HG03521 (cell line): Measurements from ENCODE around the gene SPG21.
A peak's percentile ranks its signal among the peaks of the same experiment; 100 is the strongest.
"Not testable (repeated sequence)": the region's sequence is repeated elsewhere in the genome, so short reads cannot be mapped to it uniquely, and the experiment has no call there.

Experiments
- ATAC-seq: cut with Tn5 transposase; IDR thresholded peaks from one replicate; pipeline ENCODE4 v1.9.1; 2021; ENCODE audit warnings: mild to moderate bottlenecking, moderate library complexity; ENCODE audit not compliant: unreplicated experiment

Gene SPG21, protein sequence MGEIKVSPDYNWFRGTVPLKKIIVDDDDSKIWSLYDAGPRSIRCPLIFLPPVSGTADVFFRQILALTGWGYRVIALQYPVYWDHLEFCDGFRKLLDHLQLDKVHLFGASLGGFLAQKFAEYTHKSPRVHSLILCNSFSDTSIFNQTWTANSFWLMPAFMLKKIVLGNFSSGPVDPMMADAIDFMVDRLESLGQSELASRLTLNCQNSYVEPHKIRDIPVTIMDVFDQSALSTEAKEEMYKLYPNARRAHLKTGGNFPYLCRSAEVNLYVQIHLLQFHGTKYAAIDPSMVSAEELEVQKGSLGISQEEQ

DNA sequence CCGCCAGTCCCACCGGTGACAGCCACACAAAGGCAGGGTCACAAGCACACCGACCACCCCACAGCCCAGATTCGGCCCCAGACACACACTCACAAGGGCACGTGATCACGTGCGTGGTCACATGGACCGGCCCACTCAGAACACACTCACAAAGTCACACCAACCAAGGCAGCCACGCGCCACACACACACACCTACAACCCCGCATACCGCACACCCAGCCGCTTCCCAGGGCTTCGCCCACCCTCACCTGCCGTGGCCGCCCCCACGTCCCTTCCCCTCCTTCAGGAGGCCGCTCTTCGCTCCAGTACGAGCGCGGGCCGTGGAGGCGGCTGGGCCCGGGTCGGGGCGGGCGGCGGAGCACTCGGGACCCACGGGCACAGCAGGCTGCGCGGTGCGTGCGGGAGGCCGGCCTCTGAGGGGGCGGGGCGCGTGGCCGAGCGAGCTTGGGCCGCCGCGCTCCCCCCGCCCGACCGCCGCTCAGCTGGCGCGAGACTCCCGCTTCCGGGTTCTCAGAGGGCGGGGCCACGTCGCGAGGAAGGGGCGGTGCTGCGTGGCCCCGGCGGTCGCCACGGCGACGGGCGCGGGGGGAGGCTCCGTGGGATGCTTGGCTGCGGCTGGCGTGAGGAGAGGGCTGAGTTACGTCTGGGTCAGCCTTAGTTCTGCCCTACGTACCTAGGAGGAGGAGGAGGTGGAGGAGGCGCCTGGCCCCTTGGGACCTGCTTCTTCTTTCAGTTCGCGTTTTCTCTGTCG lies at the start of gene SPG21:
Gene SPG21 (minus strand): TSS at position 499 of the 752 bp plus-strand sequence. CDS start 6,345 bp downstream, outside the sequence.
- ATAC-seq: peak; percentile 97

DNA sequence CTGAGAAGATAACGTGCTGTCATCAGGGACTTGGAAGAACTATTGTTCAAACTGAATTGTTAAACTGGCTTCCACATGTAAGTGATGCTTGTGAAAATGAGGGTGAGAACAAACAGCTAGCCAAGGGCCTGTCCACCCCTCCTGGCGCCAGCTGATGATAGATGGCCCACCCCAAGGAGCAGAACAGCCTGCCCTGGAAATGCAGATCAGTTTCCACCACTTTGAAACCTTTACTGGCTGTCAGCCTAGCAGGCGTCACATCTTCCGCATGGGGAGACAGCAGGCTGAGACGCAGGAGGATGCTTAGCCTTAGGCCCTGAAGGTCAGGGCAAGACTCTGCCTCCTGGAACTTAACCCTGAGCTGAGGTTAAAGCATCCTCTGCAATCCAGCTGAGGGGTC lies 49.1 kb upstream of the SPG21 start:
- ATAC-seq: no peak

DNA sequence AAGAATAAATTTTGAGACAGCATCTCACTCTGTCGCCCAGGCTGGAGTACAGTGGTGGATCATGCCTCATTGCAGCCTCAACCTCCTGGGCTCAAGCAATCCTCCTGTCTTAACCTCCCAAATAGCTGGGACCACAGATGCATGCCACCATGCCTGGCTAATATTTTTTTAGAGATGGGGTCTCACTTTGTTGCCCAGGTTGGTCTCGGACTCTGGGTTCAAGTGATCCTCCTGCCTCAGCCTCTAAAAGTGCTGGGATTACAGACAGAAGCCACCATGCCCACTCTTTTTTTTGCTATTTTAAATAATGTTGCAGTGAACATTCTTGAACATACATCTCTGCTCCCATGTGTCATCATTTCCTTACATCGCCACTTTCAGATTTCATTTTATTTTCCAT lies 48.7 kb upstream of the SPG21 start:
- ATAC-seq: no peak

DNA sequence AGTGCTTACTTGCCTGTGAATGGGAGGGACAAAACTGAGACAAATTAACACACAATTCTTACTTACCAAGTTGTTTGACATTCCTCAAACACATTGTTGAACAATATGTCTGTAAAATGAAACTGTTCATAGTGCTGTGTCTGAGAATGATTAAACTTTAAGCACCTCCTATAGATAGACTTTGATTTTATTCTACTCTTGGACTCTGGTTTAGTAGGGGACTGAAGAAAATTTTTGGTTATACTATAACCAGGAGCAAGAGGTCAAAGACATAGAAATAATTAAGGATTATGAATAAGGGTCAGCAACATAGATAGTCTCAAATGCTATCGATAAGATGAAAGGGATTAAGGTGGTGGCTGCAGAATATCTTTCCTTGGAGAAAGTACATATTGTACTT lies 47.6 kb upstream of the SPG21 start:
- no peak for ATAC-seq

DNA sequence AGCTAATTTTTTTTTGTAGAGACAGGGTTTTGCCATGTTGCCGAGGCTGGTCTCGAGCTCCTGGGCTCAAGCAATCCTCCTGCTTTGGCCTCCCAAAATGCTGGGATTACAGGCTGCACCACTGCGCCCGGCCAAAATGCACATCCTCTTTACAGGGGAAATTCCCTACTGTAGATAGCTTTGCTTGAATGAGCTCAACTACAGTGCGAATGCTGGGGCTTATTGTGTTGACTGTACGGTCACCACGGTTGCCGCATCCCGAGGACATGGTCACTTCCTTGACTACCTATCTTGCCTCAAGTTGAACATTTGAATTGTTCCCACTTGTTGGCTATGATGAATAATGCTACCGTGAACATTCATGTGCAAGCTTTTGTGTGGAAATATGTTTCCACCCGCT lies 45.0 kb upstream of the SPG21 start:
- ATAC-seq: no peak

DNA sequence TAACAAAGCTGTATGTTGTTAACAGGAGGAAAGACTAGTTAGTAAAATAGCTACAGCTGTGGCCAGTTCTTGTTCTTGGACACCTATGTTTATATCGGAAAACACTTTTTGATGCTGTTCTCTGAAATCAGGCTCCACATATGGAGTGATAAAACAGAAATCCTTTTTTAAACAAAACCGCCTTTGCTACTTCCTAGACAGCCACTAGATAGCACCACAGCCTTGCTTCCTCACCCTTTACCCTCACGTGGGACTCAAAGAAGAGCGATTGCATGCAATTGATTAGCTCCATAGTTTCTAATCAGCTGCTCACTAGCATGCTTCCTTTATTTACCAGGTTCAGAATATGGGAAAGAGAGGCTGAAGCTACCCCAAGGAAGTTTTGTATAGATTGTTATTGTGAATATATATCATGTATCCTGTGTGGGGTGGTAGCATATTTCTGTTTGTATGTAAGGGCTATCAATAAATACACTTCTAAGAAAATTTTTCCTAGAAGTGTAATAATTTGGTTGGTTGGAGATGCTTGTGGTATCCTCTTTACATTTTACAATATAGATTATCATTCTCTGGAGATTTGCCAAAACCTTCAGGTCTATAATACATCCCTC lies 44.0 kb upstream of the SPG21 start:
- ATAC-seq: no peak

DNA sequence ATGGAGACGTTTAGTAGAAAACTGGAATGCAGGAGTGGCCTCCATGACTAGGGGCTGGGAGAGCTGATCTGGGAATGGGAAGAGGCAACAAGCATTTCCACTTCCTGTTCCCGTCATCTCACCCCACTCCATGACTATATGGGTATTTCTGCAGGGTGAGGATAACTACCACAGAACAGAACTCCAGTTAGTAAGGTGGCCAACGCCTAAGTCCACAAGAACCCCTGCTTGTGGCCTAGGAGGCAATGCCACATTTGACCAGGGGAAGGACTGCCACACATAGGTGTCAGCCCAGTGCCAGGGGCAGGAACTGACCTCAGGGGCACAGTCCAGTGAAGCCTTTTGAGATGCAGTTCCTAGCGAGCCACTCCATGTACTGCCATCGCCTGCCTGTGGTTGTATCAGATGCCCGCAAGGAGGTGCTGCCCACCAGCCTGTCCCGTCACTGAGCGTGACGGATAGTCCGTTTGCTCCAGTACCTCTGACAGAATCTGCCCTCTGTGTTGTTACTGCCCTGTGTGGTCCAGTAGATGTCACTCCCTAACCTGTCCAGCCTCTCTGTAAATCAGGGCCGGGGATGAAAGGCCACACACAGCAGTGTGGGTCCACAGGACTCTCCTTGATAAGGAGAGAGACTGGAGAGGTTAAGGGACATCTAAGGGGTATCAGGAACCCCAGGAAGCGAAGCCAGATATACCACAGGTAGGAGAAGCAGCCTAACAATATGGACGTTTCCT lies 43.3 kb upstream of the SPG21 start:
- no peak for ATAC-seq

DNA sequence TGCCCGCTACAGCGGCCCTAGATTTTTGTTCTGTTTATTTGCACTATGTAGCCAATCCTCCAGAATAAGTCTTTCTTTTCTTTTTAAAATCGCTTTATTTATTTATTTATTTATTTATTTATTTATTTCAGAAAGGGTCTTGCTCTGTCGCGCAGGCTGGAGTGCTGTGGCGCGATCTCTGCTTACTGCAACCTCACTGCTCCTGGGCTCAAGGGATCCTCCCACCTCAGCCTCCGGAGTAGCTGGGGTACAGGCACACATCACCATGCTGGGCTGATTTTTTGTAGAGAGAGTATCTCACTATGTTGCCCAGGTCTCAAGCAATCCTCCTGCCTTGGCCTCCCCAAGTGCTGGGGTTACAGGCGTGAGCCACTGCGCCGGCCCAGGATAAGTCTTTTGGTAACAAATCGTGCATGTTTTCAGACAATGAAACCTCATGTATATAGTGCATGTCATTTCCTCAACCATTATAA lies 40.1 kb upstream of the SPG21 start:
- no peak for ATAC-seq

DNA sequence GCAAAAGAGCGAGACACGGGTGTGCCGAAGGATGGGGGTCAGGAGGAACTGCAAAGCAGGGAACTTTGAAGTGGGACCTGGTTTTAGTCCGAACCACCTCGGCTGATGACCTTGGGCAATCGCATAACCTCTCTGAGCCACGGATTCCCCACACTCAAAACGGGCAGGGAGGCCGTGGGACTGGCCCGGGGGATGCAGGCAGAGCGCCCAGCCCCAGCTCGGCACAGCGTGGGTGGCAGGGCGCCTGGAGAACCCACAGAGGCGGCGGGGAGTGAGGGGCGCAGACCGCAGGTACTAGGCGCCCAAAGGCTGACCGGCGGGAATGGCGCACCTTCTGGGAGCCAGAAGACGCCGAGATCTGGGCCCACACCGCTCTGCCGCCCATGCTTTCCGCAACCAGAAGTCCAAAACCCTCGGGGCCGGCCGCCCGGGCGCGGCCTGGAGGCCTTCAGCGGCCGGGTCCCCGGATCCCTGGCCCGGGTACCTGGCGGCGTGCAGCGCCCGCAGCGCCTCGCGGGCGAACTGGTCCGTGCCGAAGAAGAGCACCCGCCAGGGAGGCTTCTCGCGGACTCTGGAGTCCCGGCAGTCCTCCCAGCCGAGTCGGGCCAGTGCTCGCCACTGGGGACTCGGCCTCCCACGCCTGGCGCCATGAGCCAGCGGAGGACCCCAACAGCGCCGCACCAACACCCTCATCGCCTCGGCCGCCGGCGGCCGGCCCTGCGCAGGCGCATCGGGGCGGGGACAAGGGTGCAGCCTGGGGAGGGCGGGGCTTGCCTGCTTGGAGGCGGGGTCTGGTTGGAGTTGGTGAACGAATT lies 39.4 kb upstream of the SPG21 start, which contains the start of gene MTFMT:
Gene MTFMT (minus strand): TSS at position 719 of the 815 bp plus-strand sequence. CDS start 26 bp downstream, at position 693.
- peak; percentile 84 for ATAC-seq

DNA sequence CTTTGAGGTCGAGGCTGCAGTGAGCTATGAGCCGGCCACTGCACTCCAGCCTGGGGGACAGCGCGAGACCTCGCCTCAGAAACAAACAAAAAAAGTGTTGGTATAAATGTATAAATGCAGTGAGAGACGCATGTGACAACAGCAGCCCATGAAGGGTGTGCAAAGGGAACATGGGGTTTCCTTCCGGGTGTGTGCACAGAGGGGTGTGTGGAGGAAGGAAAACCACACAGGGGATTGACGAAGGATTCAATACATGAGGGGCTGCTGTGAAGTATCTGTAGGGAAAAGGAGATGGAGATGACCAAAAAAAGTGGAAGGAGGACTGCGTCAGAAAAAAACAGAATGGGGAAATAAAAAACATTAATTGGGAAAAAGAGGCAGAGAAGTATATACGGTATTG lies 38.6 kb upstream of the SPG21 start:
- ATAC-seq: no peak

DNA sequence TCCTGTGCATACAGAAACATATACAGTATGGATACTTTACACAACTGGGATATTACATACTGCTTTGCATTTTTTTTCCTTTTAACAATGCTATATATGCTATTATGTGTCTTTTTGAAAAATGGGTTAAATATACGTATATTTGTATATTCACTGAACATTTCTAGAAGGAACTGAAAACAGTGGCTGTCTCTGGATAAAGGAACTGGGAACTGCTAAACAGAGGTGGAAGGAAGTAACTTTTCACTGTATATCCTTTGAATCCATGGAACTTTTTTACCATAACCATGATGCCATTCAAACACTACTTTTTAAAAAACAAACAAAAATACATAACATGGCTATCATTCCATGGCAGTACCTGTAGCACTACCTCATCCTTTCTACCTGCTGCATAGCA lies 37.9 kb upstream of the SPG21 start:
- ATAC-seq: no peak

DNA sequence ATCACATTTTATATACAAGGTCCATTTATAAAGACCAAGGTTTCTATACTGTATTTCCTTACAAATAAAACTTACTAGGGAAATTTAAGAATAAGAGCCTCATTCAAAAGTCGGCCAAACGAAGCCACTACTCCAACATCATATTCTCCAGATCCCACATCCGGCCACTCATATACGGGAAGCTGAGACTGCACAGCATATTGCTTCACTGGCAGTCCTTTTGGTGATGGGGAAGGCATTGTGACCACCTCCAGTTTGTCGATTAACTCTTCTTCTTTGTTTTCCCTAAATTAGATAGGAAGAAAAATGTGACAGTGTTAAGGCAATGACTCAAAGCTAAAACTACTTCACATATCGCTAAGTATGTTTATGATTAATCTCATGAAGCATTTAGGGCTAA lies 37.0 kb upstream of the SPG21 start:
- no peak for ATAC-seq

DNA sequence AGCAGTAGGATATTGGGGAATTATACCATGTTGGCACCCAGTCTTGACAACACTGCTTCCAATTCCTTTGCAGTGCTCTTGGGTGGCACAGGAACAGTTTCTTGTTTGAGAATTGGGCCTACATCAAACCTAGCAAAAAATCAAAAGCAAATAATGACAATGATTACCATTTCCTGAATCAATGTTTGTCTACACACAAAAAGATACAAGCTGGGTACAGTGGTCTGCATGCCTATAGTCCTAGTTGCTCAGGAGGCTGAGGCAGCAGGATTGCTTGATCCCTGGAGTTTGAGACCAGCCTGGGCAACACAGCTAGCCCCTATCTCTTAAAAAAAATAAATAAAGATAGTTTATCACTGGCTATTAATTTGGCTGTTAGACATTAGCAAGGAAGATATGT lies 31.8 kb upstream of the SPG21 start:
- no peak for ATAC-seq

DNA sequence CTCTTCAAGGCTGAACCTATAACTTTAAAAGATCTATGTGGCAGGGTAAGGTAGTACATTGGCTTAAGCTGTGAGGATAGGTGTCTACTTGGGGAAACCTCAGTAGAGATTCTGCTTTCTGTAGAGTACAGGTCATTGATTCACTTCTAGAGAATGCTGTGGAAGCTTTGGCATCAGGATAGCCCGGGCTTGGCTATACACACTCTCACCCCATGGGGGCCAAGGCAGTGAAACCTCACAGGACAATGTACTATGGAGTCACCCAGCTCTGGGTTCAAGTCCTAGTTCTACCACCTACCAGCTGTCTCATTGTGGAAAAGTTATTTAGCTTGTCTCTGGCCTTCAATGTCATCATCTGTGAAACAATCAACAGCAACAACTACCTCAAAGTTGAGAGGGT lies 30.7 kb upstream of the SPG21 start:
- ATAC-seq: no peak

DNA sequence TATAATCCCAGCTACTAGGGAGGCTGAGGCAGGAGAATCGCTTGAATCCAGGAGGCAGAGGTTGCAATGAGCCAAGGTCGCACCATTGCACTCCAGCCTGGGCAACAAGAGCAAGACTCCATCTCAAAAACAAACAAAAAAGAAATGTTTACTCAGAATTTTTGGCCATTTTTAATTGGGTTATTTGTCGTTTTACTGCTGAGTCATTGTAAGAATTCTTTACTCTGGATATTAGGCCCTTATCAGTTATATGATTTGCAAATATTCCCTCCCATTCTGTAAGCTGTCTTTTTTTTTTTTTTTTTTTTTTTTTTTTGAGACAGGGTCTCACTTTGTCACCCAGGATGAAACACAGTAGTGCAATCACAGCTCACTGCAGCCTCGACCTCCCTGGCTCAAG lies 21.5 kb upstream of the SPG21 start:
- not testable (repeated sequence) for ATAC-seq

DNA sequence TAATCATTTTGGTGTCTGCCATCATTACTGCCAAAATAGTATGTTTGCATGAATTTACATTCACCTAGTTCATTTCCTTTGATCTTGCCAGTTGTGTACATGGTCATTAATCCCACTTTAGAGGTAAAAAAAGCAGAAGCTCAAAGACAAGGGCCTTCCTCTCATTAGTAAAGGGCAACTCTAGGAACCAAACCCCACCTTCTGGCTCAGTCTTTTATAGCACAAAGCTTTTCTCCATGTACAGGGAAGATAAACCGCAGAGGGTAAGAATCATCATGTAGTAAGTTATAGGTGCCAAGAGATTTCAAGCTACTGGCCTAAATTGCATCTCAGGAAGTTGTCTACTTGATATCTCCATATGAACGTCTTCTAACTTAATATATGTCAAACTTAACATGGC lies 19.3 kb upstream of the SPG21 start:
- no peak for ATAC-seq

DNA sequence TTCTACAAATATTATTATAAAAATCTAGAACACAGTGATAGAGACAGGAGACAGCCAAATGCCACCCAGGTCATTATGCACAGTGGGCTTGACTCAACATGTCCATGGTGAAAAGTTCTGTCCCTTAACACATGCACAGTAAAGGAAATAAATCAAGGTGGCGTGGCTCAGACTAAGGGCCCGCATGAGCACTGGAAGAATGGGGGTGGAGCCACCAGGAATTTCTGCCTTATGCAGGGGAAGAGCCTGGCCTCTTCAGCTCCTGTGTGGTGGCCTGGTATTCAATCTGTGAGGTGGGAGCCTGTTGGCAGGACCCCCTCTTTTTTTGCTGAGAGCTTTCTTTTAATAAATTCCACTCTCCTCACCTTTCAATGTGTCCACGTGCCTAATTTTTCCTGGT lies 17.2 kb upstream of the SPG21 start:
- ATAC-seq: no peak

DNA sequence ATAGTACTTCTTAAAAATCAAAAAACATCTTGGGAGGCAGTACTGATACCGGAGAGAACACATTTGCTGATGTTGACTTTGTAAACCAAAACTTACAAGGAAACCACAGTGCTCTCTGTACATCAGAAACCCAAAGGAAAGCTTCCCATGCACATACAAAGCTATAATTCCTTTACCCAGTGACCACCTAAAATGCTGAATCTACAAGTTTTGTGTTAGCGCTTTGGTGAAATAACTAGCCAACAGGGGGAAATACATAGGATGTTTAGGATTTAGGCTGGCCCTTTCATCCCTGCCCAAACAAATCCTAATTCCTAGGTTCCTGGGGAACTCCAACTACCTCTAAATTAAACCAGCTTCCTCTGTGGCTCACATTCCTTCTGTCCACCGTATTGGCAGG lies 15.3 kb upstream of the SPG21 start:
- ATAC-seq: no peak

DNA sequence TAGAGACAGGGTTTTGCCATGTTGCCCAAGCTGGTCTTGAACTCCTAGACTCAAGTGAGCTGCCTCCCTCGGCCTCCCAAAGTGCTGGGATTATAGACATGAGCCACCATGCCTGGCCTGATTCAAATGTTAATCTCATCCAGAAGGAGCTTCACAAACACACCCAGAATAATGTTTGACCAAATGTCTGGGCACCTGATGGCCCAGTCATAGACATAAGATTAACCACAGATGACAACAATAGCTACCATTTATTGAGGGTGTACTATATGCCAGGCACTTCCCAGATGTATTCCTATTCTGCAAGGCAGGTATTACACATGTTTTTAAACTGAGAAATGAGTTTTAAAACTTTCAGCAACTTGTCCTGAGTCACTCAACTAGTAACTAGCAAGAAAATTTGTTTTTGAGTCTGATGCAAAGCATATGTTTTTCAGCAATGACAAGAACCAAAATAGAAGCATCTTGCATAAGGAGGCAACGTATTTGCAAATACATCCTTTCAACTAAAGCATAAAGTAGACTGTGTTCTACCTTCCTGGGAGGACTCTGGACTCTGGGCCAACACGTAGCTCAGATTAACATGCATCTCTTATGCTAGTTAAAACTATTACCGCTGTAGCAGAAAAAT lies 8.1 kb upstream of the SPG21 start:
- ATAC-seq: no peak

DNA sequence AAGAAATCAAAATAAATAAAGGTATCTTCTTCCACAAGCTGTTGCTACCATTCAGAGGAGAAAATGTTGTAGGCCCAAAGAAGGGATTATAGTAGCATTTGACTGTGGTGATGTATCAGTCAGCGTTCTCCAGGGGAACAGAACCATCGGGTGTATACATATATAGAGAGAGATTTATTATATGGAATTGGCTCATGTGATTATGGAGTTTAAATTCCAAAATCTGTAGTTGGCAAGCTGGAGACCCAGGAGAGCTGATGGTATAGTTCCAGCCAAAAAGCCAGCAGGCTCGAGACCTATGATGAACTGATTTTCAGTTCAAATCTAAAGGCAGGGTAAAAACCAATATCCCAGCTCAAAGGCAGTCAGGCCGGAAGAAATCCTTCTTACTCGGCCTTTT lies 7.4 kb upstream of the SPG21 start:
- ATAC-seq: no peak
